Measurements from ENCODE around the gene CANX.

CANX gene

GRCh38 chr5:179759581-179760551, 61.1 kb downstream of the CANX start:
- no peak for DNase-seq

- peak; percentile 50 to 60 for DNase-seq
Observed at GRCh38 chr5:179762079-179762780, 63.5 kb downstream of the CANX start.

- no peak for DNase-seq
Observed at GRCh38 chr5:179762781-179763176, 64.0 kb downstream of the CANX start.

- DNase-seq, result peak; percentile 55 to 63
Observed at GRCh38 chr5:179763215-179763945, 64.6 kb downstream of the CANX start.

GRCh38 chr5:179764056-179764455, 65.3 kb downstream of the CANX start:
- DNase-seq, result no peak

GRCh38 chr5:179765400-179765799, 66.6 kb downstream of the CANX start:
- no peak for DNase-seq

- no peak for DNase-seq
Observed at GRCh38 chr5:179766021-179766725, 67.4 kb downstream of the CANX start.

- no peak for DNase-seq
Observed at GRCh38 chr5:179766726-179767455, 68.1 kb downstream of the CANX start.

- peak in 1 of 2 experiments; percentile 11 for DNase-seq
Observed at GRCh38 chr5:179767496-179768100, 68.8 kb downstream of the CANX start.

- DNase-seq, result no peak
Observed at GRCh38 chr5:179768326-179769085, 69.7 kb downstream of the CANX start.

- DNase-seq, result no peak
Observed at GRCh38 chr5:179769271-179769670, 70.5 kb downstream of the CANX start.

GRCh38 chr5:179769796-179770195, 71.0 kb downstream of the CANX start:
- DNase-seq, result no peak

GRCh38 chr5:179771311-179771895, 72.6 kb downstream of the CANX start:
- no peak for DNase-seq

GRCh38 chr5:179772351-179772750, 73.6 kb downstream of the CANX start:
- DNase-seq, result peak; percentile 69 to 71

- DNase-seq, result no peak
Observed at GRCh38 chr5:179773686-179774040, 74.9 kb downstream of the CANX start.

GRCh38 chr5:179774442-179774841, 75.7 kb downstream of the CANX start:
- no peak for DNase-seq

GRCh38 chr5:179776411-179776938, 77.7 kb downstream of the CANX start:
- no peak for DNase-seq

- DNase-seq, result no peak
Observed at GRCh38 chr5:179777456-179777855, 78.7 kb downstream of the CANX start.

- peak; percentile 15 to 42 for DNase-seq
Observed at GRCh38 chr5:179777909-179778308, 79.1 kb downstream of the CANX start.

GRCh38 chr5:179778591-179778990, 79.8 kb downstream of the CANX start:
- no peak for DNase-seq
